Naive thymus-derived CD4-positive, alpha-beta T cell (primary cell): ENCODE results near the gene CXCL8. TPM values are rescaled to one million over a fixed set of nuclear protein-coding genes. Genes with fewer than 3 reads are reported as not detected.

Source experiments
- polyA plus RNA-seq, 2 donors: library from polyadenylated mRNA; unstranded; fragments of 300-500 nt; fragmentation: Illumina TruSeq; gene quantifications; one replicate each; pipeline ENCODE4 v1.2.3, GENCODE V29; 2021
- total RNA-seq, 6 experiments: library from RNA in 5 of 6; stranded (reverse) in 5 of 6; gene quantifications; 1 replicate in 5 of 6; 2 replicates in 1 of 6; pipeline ENCODE4 v1.2.3 and lab custom pipeline; 2021 to 2026

The CXCL8 gene
- total and polyA plus RNA-seq, 7 experiments from 2014 or later: 0.20 to 501 (median 3.6) TPM; not detected in 1

Other genes with a start within 250 kb of the CXCL8 start
- gene RASSF6, start 120.1 kb upstream of the CXCL8 start, total RNA-seq: under 1 TPM in 4 of 5 experiments, not detected in 1; 0.05 to 0.42 (median 0.15) TPM
- under 1 TPM; 0.04 to 0.20 TPM for gene RASSF6, start 120.1 kb upstream of the CXCL8 start, polyA plus RNA-seq
- gene CXCL6, start 96.1 kb downstream of the CXCL8 start, total RNA-seq: not detected
- gene CXCL6, start 96.1 kb downstream of the CXCL8 start, polyA plus RNA-seq: not detected
- gene PF4V1, start 112.7 kb downstream of the CXCL8 start, total RNA-seq: not detected
- not detected for gene PF4V1, start 112.7 kb downstream of the CXCL8 start, polyA plus RNA-seq
- gene CXCL1, start 128.8 kb downstream of the CXCL8 start, total RNA-seq: 1 to 10 TPM in 1 of 5 experiments, under 1 TPM in 1, not detected in 3; 0.56 to 3.3 TPM
- not detected for gene CXCL1, start 128.8 kb downstream of the CXCL8 start, polyA plus RNA-seq
- 10 to 100 TPM in 1 of 5 experiments, under 1 TPM in 1, not detected in 3; 0.72 to 13.2 TPM for gene PF4, start 241.5 kb downstream of the CXCL8 start, total RNA-seq
- gene PF4, start 241.5 kb downstream of the CXCL8 start, polyA plus RNA-seq: not detected
- gene PPBP, start 247.6 kb downstream of the CXCL8 start, total RNA-seq: 10 to 100 TPM in 1 of 5 experiments, 1 to 10 TPM in 1, not detected in 3; 3.3 to 34.9 TPM
- not detected for gene PPBP, start 247.6 kb downstream of the CXCL8 start, polyA plus RNA-seq